ENCODE data around the gene AMZ1.
"Not testable (repeated sequence)": the region's sequence is repeated elsewhere in the genome, so short reads cannot be mapped to it uniquely, and the experiment has no call there.

Gene AMZ1

GRCh38 chr7:2714636-2715035, 26.6 kb downstream of the AMZ1 start:
- no peak for DNase-seq

GRCh38 chr7:2715341-2716231, 27.6 kb downstream of the AMZ1 start:
- peak; percentile 38 for DNase-seq

- DNase-seq: no peak
Observed at GRCh38 chr7:2716488-2716887, 28.5 kb downstream of the AMZ1 start.

DNA sequence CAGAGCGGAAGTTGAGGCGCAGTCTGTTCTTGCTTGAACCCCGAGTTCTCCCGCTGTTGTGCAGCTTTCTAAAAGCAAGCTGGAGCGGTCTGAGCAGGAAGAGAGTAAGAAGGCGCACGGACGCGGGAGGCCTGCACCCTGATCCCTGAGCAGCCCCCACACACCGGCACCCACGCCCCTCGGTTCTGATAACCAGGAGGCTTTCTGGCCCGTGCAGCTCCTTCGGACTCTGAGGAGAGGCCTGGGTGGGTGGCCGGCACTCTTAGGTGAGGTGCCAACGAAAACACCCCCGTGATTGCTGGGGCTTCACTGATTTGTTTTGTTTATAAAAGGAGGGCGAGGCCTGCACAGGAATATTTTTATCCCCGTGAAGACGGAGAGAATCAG, 28.9 kb downstream of the AMZ1 start:
- DNase-seq: no peak

GRCh38 chr7:2717293-2718261, 29.6 kb downstream of the AMZ1 start:
- DNase-seq: no peak

DNA sequence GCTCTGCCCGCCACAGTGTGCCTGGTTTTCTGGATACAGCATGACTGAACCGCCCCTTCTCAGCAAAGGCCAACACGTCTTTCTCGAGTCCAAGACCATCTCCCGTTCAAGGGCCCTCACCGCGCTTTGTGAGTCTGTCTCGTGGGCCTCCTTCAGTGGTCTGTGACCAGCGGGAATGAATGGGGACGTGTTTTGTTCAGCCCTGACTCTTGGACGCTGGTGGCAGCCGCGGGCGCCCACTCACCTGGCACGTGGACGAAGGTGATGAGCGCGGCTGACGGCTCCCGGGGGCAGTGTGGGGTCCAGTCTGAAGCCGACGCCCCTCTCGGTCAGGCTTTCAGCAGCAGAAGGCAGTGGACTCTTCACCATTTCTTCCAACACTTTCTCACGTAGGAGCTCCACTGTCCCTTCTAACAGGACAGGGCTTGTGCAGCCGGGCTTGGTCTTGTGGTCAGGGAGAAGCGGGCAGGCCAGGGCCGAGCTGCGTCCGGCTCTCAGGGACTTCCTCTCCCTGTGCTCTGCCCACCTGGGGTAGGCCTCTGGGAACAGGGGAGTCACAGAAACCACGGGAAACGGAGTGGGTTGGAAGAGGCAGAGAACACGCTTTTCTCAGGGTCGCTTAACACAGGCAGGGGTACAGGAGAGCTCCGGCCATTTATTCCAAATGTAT, 30.4 kb downstream of the AMZ1 start:
- DNase-seq: no peak

GRCh38 chr7:2719007-2719406, 31.0 kb downstream of the AMZ1 start:
- DNase-seq: peak; percentile 65

GRCh38 chr7:2720024-2720423, 32.0 kb downstream of the AMZ1 start:
- DNase-seq: no peak

DNA sequence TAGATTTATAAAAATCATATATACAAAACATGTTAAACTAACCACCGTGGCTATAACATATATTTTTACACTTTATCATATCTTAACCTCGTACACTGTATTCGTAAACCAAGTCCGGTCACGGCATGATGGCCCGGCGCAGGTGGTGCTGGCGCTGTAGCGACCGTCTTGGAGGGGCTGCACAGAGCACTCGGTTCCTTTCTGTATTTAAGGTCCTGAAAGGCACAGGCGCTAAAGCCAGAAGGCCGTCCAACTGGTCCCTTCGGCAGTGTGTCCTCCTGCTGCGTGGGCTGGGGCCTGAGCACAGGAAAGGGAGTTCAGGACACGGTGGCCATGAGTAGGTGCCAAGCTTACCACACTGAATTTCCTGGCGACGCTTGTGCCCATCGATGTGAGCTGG, 33.8 kb downstream of the AMZ1 start:
- DNase-seq: no peak

GRCh38 chr7:2722591-2722990, 34.6 kb downstream of the AMZ1 start:
- DNase-seq: no peak

DNA sequence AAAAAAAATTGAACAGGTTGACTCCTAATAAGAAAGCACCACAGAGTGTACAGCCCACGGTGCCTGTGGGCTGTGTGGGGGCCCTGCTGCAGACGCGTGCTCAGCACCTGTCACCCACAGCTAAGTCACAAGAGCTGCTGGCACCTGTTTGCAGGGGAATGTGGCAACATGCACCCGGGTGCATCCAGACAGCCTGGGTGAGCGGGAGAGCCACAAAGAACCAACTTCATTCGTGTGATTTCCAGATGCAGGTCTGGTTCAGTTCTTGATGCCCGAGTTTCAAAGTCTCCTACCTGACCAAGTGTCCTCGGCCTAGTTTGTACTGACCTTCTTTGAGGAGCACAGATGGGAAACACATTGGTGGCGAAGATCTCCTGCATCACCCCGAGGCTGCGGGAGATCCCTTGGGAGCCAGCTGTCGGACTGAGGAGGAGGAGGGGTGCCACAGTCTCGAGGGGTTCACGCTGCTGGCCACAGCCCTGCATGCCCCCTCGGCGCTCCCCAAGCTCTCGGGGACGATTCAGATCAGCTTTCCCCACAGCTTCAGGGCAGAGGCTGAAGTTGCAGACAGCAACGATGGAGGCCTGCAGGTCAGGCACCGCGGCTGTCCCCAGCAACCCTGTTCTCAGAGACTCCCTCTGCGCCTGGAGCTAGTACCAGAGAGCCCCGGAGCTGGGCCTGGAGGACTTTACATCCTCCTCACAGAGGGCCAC, 35.3 kb downstream of the AMZ1 start:
- no peak for DNase-seq

- DNase-seq: not testable (repeated sequence)
Observed at GRCh38 chr7:2724036-2724435, 36.0 kb downstream of the AMZ1 start.

DNA sequence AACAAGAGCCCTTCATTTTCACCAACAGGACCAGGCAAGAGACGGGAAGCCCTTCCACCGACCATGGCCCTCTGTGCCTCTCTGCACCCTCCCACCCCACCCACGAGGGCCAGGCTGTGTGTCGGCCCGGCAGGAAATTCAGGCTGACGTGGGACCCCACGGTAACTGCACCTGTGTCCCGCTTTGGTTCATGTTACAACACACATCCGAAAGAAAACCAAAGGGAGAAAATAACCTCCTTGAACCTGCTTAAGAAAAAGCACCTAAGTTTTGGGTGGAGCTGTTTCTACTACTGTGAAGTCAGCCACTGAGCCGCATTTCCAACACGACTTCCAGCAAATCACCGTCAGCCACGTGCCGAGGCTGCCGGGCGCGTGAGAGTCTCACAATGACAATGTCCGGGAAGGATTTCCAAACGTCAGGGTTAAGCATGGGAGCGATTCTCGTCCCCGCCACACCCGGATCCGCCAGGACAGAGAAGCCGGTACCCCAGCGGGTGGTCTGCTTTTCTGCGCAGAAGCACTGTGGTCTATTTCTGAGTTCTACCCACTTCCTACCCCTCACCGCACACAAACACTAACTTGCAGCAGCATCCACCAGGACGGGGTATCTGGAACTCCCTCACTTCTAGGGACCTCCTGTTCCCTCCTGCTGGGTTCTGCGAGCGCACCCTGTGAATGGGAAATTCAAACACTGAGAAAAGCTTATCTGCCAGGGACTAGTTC, 36.6 kb downstream of the AMZ1 start:
- no peak for DNase-seq

- no peak for DNase-seq
Observed at GRCh38 chr7:2725178-2726105, 37.4 kb downstream of the AMZ1 start.

DNA sequence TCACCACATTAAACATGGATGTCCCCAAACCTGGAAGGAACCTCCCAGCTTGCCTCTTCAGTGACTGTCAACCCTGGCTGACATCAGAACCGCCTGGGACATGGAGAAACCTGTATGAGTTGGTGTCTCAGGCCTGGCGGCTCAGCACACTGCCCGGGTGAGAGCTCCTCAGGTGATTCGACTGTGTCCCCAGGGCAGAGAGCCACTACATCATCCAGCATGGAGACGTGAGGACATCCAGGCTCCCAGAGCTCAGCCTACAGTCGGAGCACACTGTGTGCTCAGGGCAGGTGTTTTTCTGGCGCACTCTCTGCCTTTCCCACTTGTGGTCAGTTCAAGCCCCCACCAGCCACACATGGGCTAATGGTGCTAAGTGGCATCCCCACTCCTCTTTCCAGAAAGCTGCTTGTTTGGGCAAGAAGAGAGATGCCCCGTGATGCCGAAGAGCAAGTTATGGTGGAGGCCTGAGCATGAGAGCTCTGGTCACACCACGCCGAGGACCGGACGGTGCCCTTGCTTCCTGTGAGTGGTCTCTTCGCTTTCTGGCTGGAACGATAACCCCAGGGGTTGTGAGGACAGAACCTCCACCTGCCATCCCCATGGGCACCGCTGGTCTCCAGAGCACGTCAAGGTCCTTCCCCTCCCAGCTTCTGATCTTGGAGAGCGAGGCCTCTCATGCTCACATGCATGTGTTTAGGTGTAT, 38.5 kb downstream of the AMZ1 start:
- DNase-seq: no peak

DNA sequence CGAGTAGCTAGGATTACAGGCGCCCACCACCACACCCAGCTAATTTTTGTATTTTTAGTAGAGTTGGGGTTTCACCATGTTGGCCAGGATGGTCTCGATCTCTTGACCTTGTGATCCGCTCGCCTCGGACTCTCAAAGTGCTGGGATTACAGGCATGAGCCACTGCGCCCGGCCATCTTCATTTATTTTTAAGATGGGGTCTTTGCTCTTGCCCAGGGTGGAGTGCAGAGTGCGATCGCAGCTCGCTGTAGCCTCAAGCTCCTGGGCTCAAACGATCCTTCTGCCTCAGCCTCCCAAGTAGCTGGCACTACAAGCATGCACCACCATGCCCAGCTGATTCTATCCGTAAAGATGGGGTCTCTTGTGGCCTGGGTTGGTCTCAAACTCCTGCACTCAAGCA, 39.2 kb downstream of the AMZ1 start:
- not testable (repeated sequence) for DNase-seq

DNA sequence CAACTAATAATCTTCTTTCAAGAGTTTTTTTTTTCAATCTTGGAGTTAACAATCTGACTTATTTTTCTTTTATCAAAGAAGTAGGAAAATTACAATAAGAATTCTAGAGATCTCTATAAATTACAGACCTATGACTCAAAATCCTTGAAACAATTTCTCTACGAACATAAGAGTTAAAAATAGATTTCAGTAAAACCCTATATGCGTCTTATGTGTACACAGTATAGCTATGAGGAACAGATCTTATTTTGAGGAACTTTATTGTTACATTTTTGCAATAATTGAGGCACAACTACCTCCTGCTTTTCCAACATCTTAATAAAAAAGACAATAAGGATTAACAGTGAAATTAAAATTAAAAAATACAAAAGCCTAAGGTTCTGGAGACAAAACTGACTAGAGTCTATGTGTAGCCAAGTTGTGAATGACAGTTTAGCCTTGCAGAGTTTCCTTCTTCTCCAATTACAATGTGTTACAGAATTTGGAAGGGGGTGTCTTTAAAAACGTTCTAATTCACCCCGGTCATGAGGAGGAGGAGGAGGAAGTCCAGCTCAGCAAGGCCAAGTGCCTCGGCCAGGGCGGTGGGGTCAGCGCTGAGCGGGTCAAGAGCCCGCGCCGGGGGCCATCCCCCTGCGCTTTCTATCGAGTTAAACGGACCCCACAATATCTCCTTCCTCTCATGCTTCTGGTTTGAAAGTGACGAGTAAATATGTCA, 40.5 kb downstream of the AMZ1 start:
- DNase-seq: no peak

DNA sequence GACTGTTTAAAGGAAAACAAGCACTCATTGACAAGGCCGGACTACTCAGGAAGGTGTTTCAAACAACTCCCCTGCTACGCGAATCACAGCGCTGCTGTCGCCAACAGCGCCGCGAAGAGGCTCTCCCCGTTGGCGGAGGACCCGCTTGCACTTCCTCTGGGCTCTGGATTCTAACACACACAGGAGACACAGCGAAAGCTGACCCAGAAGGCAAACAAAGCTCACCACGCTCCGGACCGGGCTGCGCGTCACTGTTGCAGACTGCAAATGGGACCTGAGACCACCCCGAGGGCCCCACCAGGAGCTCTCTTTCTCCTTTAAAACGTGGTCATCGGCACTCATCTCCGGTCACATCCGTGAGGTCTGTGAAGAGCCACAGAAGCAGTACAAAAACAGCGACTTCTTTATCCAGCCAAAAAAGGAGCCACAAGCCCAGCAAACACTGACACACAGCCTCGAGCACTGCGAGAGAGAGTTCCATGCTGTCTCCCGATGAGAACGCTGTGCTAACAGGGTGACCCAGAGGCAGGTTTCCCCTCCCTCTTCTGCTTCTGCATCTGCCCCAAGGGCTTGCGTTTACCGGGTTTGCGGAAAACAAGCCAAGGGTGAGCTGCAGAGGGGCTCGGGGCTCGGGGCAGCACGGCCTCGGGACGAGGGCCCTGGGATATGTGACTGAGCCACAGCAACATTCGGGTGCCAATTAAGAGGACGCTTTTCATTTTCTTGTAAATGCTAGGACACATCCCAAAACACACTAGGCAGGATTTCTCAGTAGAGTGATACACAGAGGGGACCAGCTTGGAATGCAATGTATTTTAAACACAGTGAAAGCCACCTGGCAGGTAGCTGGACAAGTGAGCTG, 41.3 kb downstream of the AMZ1 start:
- no peak for DNase-seq
